Stimulated activated CD4-positive, alpha-beta T cell treated with anti-CD3 and anti-CD28 coated beads, Interleukin-15, amount 100 ng/mL, for 24 hours (primary cell): Measurements from ENCODE around the gene MMS19.
"Not testable (repeated sequence)": the region's sequence is repeated elsewhere in the genome, so short reads cannot be mapped to it uniquely, and the experiment has no call there.

Experiments
- DNase-seq: peaks from one replicate; pipeline ENCODE4 v3.0.0-alpha.2; 2020

MMS19 gene

DNA sequence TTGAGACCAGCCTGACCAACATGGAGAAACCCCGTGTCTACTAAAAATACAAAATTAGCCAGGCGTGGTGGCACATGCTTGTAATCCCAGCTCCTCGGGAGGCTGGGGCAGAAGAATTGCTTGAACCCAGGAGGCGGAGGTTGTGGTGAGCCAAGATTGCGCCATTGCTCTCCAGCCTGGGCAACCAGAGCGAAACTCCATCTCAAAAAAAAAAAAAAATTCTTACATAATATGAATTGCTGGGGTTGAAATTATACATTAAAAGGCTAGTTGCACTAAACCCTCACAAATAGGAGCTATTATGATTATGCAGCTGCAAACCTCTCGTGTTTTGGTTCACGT lies 74.5 kb downstream of the MMS19 start:
- not testable (repeated sequence) for DNase-seq

- no peak for DNase-seq
These were observed 81.7 kb downstream of the MMS19 start for GRCh38 chr10:97416565-97416964.

- peak; percentile 84 for DNase-seq
These were observed 85.3 kb downstream of the MMS19 start for GRCh38 chr10:97412891-97413304.

- no peak for DNase-seq
These were observed 86.8 kb downstream of the MMS19 start for GRCh38 chr10:97411406-97411805.

GRCh38 chr10:97408496-97408992 lies 89.7 kb downstream of the MMS19 start:
- no peak for DNase-seq
